AG08396 (cell line): Measurements from ENCODE around the gene SLC22A31.
A peak's percentile ranks its signal among the peaks of the same experiment; 100 is the strongest.

Experiments
- DNase-seq: peaks from one replicate; pipeline ENCODE4 v3.0.0; 2012; ENCODE audit warnings: low spot score, mixed read lengths

Gene SLC22A31

DNA sequence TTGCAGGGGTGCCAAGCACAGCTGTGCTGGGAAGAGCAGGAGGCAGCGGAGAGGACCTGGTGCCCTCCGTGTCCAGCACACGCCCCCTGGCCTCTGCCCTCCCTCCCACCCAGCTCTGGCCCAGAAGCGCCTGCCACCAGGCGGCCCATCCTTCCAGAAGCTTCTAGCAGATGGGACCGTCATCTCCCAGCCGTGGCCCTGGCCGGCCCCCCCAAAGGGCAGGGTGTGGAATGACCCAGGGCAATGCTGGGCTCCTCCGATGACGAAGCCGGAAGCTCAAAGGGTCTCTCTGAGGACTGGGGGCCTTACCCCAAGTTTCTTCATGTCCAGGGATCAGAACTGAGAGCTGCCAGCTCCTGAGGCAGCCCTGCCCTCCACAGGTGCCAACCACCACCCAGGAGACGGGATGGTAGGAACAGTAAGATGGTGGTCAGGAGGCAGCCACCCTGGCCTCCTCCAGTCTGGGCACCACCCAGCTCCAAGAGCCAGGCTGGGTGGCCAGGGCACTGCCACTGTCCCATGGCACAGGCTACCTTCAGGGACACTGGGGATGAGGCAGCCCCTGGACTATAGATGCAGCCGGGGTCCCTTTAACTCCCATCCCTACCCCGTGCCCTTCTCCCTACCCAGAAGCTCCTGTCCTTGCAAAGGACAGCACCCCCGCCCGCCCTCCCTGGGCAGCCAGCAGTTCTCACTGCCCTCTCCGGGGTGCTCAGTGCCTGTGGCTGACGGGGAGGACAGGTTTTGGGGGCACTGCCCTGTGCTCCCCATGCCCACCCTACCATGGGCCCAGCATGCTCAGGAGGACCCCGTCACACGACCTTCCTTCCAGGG is 35.3 kb downstream of the SLC22A31 start:
- DNase-seq, result no peak

DNA sequence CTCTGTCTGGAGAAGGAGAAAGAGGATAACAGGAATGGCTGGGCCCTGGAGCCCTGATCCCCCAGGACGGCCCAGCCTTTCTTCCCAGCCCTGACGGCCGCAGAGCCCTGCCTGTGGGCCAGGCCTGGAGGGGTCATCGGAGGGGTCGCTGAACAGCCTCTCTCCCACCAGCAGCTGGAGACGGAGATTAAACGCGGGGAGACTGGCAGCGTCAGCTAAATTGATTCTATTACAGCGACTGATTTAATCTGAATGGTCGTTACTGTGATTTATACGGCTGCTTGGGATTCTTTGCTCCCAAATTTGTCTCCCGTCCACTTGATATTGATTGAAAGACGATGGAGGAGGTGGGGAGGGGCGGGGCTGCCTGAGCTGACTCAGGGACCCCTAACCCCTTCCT is 35.9 kb downstream of the SLC22A31 start:
- DNase-seq, result no peak

- no peak for DNase-seq
These were observed 37.0 kb downstream of the SLC22A31 start for GRCh38 chr16:89163297-89163696.

- DNase-seq, result no peak
These were observed 38.3 kb downstream of the SLC22A31 start for GRCh38 chr16:89161763-89162713.

GRCh38 chr16:89160977-89161701 is 39.2 kb downstream of the SLC22A31 start:
- DNase-seq, result no peak

DNA sequence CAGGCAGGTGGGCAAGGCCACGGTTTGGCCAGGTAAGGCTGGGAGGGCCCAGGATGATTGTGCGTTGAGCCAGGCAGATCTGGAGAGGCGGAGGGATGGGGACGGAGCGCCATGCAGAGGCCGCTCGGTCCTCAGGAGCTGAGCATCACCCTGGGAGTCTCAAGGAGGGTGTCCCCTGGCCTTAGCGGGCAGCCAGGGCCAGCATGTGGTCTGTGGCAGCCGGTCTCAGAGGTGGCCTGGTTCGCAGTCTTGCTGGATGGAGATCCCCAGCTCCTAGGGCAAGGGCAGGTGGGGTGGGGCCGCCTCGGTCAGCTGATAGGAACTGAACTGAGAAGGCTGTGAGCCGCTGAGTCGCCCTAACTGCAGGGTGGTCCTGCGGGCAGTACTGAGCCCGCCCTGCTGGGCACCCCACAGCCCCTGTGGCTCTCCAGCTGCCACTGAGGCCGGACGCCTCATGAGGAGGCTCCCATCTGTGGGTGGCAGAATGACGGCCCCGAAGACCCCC is 40.4 kb downstream of the SLC22A31 start:
- DNase-seq, result no peak

- no peak for DNase-seq
These were observed 41.1 kb downstream of the SLC22A31 start for GRCh38 chr16:89159066-89159849.

- DNase-seq, result no peak
These were observed 42.6 kb downstream of the SLC22A31 start for GRCh38 chr16:89157778-89158177.

GRCh38 chr16:89156740-89157645 is 43.3 kb downstream of the SLC22A31 start:
- DNase-seq, result no peak

DNA sequence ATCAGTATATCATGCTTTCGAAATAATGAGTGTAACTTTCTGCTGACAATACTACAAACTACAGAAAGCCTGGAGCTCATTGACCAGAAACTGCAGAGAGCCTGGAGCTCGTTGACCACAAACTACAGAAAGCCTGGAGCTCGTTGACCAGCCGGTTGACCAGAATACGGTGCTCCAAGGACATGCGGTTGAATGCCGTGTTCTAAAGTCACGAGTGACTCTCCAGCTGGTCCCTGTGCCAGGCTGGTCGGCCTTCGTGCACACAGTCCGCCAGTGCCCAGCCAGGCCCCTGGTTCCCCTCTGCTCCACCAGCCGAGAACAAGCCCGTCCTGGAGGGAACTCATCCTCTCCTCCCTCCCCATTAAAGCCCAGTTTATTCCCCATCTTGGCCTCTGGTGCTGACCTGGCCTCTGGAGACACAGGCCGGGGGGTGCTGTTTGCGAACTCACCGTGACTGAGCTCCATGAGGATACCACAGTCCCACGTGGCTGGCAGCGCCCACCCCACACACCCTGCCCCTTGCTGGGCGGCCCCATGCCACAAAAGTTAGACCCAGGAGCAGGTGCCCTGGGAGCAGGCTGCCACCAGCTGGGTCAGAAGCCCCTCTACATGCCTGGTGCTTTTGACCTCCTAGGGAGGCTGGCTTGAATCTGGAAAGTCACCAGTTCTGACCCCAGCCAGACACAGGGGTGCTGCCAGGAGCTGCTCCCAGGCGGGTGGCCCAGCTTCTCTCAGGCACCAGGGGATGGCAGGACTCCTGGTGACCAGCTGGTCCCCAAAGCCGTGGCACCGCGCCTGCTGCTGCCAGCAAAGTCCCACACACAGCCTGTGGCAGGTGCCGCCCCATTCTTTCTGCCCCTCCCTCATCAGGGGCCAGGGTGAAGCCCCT is 44.2 kb downstream of the SLC22A31 start:
- no peak for DNase-seq

DNA sequence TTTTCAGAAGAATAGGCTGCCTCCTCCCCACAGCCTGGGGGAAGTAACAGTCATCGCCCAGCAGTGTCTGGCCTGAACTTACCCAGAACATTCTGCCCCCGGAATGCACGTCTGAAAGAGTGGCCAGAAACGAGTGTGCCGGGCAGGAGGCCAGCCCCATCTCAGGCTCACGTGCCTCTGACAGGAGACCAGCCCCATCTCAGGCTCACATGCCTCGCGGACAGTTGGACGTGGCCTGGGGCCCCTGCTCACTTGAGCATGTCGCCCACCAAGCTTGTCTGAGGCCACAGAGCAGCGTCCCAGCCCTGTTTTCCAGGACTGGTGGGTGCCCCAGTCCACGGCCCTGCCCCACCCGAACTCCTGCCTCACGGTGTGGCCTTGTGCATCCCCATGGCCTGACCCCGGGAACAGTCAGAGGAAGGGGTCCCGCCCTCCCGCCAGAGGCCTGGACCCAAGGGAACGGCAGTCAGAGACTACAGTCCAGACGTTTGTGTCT is 45.1 kb downstream of the SLC22A31 start:
- peak; percentile 89 for DNase-seq

- DNase-seq, result no peak
These were observed 45.8 kb downstream of the SLC22A31 start for GRCh38 chr16:89154390-89155183.

GRCh38 chr16:89153848-89154271 is 46.5 kb downstream of the SLC22A31 start:
- no peak for DNase-seq

- DNase-seq, result no peak
These were observed 47.3 kb downstream of the SLC22A31 start for GRCh38 chr16:89152831-89153700.

- no peak for DNase-seq
These were observed 49.4 kb downstream of the SLC22A31 start for GRCh38 chr16:89150981-89151380.

DNA sequence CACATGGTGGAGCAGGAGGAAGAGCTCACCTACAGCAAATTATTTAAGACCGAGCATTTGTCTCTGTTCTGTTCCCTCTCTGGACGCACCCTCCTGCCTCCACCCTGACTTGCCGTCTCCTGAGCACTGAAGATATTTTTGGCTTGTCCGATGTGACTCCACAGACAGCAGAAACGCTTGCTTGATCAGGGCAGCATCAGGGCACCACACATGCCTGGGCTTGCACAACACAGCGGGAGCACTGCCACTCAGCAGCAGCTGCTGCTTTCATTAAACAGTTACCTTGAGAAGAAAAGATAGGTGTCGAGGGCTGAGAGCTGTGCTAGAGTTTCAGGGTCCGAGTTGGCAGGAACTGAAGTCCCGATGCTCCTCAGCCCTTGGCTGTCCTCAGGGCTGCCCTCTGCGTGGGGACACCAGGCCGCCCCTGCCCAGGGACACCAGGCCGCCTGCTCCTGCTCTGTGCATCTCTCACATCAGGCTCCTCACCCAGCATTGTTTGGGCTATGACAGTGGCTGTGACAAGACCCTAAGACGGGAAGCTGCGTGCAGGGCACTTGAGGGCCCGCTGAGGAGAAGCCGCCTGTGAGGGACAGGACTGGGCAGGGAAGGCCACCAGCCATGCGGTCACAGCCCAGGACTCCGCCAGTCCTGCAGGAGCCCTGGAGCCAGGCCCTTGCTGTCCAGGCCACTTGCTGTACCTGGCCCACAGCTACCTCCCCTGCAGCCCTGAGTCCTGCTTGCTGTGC is 50.1 kb downstream of the SLC22A31 start:
- no peak for DNase-seq
